ENCODE results near the gene NCKAP1.
"Not testable (repeated sequence)": the region's sequence is repeated elsewhere in the genome, so short reads cannot be mapped to it uniquely, and the experiment has no call there.

The NCKAP1 gene

DNA sequence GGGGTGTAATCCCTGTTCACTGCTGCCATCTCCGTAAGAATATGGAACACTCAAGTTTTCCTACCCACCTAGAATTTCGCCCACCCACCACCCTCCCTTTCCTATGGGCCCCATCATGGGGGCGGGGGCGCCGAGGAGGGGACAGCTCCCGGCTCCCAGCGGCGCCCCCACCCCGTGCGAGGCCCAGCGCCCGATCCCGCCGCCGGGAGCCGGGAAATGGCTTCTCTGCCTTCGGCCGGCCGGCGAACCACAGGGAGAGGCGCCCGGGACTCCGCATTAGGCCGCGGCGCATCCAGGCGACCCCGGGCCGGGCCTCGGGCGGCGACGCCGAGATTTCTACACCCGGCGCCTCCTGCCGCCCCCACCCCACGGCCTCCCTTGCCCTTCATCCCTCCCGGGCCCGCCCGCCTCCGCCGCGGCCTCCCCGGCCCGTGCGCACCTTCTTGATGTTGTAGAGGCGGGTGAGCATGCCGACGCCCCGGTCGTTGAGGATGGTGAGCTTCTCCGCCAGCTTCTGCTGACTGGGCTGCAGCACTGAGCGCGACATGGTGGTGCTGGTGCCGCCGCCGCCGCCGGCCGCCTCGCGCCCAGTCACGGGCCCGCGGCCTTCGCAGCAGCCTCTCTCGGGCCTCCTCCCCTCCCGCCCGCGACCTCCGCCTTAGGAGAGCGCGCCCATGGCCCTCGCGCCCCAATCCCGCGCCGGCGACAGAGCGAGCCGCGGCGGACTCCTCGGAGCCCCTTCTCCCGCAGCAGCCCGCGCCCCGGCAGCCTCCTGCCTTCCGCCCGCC, 510 bp downstream of the NCKAP1 start:
- peak in 1 of 2 donors; percentile 27 for DNase-seq

DNA sequence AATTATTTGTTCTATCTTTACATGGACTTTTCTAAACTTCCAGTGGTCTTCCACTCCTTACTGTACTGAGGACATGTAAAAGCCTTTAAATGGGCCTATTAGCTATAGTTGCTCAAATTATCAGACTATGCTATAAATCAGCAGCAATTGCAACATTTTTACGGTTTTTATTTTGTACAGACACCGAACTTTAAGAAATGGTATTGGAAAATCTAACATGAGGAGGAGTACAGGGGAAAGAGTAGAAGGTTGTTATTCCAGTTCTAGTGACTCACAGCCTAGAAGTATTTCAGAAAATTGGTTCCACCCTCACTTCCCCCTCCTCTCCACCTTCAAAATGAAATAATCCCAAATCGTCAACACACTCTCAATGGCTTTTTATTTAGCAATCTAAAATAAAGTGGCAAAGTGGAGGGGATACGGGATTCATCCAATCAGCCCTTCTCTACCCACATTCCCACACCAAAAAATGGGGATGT, 1.1 kb downstream of the NCKAP1 start:
- DNase-seq: no peak

DNA sequence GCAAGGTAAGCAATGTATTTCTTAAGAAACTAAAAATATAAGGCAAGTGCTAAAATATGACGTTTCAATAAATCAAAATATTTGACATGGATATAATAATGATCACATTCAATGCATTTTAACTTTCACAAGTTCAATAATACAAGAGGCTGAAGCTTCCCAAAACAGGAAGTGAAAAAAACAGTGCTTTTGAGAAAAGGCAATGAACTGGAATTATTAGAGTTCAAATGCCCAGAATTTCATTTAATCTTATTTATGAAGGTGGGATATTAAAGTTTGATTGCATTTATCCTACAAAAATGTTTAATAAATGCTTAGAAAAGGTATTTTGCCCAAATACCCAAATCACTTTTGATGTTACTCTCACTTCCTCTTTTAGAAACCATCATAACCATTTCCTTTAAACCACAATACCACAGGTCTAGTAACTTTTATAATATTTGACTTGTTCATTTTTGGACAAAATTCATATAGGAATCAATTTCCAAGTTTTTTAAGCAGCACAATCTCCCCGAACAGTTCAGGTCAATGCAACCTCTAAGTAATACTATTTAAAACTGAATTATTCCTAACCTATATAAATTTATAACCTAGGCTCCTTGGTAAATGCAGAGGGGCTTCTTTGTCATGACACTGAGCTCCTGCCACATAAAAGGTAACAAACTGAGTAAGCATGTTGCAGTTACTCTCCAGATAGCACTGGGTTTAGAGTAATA, 2.1 kb downstream of the NCKAP1 start:
- DNase-seq: peak in 1 of 2 donors; percentile 33

DNA sequence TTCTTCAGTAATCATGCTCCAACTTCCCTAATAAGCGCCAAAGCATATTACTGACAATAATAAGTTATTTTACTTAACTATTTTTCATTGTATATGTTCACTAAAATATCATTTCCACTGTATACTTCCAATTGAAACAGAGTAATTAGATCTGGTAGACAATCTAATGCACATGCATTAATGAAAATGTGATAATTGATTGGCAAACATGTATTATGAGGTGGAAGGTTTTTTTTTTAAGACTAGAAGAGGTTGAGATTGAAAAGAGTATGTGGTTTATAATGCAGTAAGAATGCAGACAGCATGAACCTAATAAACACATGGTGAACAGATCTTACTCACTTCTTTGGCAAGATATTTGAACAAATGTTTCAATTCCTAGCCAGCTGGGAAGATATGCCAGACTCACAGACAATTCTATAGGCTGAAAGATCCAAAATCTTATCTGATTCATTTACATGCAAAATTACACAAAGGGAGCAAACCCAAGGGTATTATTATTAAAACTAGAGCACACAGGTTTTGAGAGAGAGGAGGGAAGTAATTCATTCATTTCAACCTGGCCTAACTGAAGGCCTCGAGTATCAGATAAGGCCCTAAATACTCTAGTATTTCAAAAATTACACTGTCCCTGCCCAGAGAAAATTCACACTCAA, 2.8 kb downstream of the NCKAP1 start:
- DNase-seq: no peak

DNA sequence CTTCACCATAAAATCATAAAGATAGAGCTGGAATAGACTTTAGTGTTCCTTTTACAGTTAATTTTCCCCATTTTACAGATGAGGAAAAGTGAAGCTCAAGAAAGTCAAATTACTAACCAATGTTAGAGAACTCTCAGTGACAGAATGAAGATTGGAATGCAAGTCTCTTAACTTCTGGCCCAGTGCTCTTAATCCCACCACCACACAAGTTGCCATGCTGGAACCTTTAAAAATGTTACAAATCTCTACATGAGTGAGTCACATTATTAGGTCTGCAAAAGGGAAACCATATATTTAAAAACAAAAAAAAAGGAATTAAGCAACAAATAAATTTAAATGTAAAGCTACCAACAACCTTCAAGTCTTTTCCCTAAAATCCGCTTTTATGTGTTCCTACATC, 3.5 kb downstream of the NCKAP1 start:
- no peak for DNase-seq

DNA sequence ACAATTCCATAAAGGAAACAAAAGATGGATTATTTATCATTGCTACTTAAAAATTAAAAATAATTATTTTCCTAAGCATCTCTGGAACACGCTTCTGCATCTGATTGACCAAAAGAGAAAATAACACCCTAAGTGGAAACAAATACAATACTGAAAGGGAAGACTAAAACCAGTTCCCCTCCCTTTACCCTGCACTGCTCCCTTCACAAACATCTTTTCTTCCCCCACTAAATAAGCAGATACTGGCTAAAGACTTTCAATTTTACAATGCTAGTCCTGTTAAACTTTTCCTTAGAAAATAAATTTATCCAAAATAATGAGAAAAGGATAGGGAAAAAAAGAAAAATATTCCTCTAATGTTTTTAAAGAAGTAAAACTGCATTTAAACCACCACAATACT, 4.3 kb downstream of the NCKAP1 start:
- no peak for DNase-seq

DNA sequence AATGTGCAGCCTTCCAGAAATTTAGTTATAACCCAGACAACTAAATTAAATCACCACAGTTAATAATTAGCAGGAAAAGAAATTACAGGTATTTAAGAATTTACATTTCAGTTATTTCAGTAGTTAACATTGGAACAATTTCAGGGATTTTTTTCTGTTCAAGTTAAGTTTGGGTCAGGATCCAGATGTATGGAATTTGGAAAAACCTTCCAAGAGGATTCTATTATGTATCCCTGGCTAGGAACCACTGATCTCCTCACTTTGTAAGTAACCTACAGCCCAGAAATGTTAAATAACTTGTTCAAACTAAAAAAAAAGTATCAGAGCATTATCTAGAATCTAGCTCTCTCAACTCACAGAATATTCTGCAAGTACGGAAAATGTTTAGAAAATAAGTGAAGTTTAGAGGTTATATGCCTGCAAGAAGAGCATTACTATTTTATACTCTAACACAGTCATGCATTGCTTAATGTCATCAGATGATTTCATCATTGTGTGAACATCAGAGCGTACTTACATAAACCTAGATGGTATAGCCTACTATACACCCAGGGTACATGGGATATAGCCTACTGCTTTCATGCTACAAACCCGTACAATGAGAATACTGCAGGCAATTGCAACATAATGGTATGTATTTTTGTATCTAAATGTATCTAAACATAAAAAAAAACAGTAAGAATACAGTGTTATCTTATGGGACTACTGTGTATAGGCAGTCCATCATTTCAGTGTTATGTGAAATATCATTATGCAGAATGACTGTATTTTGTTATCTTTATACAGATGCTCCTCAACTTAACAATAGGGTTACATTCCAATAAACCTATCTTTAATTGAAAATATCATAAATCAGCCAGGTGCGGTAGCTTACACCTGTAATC, 6.1 kb downstream of the NCKAP1 start:
- no peak for DNase-seq

DNA sequence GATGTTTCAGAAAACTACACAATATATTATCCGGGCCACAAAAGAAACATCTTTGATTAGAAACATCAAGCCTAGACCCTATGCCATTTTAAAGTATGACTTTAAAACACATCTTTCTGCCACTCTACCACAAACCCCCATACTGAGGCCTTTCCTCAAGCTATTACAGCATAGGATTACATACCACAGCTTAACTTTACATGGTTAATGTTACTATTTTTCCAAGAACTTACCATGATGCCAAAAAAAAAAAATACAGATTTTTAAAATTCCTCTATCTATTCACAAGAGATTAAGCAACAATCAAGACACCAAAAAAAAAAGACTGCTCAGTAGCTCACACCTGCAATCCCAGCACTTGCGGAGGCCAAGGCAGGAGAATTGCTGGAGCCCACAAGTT, 9.0 kb downstream of the NCKAP1 start:
- DNase-seq: no peak

DNA sequence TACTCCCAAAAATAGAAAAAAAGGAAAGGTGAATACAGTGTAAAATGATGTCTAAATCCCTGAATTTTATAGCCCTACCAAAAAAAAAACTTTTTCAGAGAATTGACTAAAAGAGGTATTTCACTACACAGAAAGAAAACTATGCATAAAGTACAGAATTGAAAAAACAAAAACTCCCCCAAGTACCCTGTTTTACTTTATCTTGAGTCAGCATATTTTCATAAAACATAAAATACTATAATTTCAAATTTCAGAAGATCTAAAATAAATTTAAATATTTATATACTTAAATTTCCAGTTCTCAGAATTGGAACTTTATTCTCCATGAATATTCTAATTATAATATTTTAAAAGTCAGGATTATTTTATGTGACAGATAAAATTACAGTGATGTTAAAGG, 10.1 kb downstream of the NCKAP1 start:
- DNase-seq: no peak

DNA sequence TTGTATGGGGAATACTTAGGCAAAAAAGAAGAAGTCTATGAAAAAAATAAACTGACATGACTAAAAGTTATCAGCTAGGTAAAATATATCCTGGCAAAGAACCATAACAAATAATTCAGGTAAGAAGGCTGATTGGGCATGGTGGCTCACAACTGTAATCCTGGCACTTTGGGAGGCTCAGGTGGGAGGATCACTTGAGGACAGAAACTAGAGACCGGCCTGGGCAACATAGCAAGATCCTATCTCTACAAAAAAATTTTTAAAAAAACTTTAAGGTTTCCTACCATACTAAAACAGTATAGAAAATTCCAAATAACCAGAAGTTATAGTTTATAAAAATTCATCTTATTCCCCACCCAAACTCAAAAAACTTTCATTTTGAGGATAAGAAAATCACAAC, 10.8 kb downstream of the NCKAP1 start:
- no peak for DNase-seq

DNA sequence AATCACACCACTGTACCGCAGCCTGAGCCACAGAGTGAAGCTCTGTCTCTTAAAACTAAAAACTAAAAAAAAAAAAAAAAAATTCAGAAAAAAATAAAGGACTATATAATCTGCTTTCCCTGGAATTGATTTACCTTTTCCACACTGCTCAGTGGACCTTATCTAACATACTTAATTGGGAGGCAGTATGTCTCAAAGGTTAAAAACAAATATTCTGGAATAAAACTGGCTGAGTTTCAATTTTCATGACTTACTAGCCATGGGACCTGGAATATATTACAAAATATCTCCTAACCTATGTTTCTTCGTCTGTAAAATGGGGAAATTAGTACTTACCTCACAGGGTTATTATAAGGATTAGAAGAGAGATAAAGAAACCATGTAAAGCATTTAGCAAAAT, 11.8 kb downstream of the NCKAP1 start:
- DNase-seq: no peak

DNA sequence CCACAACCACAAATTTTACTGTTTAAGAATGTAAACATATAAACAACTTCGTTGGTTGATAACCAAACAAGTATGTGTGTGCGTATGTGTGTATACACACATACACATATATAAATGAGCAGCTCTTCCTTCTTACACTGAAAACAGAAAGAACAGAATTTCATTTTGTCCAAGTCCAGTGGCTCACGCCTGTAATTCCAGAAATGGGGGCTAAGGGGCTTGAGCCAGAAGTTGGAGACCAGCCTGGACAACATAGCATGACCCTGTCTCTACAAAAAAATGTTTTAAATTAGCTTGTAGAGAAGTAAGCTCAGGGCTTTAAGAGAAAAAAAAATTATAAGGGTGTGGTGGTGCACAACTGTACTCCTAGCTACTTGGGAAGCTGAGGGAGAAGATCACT, 12.3 kb downstream of the NCKAP1 start:
- no peak for DNase-seq

DNA sequence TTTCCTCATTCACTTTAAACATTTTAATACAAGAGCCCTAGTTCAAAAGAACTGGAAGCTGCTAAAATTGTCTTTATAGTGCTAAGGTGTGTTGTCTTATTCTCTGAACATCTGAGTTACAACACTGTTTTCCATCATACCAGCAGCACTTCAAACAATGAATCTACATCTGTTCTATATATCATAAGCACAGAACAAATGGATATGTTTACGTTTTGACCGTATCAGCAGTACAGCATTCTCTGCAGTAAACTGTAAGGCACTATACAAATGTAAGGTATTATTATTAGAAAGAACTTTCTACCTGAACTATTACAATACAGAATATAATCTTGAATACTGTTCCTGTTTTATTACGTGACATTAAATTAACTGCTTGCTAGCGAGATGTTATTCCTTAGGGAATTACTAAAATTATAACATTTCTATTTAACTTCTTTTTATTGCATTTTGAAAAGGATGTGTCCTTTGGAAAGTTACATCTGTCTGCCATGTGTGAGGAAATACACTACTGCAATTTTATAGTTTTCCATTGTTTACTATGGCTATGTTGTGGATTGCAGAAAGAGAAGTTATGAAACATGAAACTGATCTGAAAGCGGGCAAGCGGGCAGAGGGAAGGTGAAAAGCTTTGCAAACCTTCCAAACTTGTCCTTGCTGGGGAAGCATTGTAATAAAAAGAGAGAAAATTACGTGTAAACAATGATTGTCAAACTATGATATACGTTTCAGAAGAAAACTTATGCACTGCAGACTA, 13.7 kb downstream of the NCKAP1 start:
- DNase-seq: no peak

DNA sequence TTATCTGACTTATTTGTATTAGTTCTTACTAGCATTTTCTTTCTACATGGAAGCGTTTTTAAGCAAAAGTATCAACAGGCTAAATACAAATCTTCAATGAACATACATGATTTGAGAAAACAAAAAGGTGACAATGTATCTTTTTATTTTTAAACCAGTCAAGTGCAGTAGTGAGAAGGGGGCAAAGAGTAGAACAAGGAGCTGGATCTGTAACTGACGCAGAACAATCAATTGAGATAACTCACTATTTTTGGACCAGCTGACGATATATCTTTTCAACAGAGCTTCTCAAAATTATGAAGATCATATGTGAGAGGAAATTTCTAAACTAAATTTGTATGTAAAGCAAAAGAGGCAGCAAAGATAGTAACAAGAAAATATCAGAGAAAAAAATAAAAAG, 15.5 kb downstream of the NCKAP1 start:
- no peak for DNase-seq

DNA sequence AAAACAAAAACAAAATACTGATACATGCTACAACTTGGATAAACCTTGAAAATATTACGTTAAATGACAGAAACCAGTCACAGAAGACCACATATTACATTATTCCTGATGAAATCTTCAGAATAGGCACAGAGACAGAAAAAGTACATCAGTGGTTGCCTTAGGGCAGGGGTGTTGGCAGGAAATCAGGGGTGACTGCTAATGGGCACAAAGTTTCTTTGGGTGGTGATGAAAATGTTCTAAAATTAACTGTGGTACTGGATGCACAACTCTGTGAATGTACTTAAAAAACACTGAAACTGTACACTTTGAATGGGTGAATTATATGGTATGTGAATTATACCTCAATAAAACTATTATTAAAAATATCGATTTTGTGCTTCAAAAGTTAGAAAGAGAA, 16.6 kb downstream of the NCKAP1 start:
- DNase-seq: no peak

DNA sequence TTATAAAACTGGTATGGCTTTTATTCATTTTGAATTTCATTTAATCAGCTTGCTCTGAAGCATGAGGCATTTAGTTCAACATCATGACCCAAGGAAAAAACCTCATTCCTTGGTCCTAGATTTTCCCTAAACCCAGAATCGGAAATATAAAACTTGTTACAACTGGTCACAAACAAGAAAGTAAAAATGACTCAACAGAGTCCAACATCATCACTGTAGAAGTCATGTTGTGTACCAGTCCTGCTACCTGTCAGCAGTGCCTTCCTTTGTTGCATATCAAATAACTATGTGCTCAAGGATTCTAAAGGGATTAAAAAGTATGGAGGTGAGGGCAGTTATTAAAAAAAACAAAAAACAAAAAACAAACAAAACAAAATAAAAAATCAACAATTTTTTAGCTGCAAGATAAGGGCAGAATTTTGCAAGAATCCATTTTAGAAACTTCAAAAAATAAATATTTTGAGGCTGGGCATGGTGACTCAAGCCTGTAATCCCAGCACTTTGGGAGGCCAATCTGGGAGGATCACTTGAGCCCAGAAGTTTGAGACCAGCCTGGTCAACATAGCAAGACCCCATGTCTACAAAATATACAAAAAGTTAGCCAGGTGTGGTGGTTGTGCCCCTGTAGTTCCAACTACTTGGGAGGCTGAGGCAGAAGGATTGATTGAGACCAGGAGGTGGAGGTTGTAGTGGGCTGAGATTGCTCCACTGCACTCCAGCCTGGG, 18.4 kb downstream of the NCKAP1 start:
- DNase-seq: no peak

DNA sequence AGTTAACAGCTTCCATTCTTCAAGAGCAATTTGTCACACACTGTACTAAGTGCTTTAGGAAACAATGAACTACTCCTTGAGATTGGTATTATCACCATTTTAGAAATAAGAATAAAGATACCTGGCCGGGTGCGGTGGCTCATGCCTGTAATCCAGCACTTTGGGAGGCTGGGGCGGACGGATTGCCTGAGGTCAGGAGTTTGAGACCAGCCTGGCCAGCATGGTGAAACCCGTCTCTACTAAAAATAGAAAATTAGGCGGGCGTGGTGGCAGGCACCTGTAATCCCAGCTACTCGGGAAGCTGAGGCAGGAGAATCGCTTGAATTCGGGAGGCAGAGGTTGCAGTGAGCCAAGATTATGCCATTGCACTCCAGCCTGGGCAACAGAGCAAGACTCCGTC, 20.4 kb downstream of the NCKAP1 start:
- not testable (repeated sequence) for DNase-seq

DNA sequence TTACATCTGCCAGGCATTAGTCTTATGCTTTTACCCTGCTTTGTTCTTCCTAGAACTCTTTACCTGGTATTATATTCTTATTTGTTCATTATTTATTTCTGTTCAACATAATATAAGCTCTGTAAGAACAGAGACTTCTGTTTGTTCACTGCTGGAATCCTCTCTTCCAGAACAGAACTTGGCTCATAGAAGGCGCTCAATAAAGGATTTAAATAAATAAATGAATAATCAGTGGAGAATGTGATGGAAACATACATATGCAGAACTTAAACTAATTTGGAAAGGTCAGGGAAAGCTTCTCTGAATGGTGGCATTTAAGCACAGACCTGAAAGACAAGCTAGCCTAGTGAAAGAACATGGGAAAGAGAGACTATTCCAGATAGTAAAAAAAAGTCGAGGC, 24.3 kb downstream of the NCKAP1 start:
- DNase-seq: no peak

DNA sequence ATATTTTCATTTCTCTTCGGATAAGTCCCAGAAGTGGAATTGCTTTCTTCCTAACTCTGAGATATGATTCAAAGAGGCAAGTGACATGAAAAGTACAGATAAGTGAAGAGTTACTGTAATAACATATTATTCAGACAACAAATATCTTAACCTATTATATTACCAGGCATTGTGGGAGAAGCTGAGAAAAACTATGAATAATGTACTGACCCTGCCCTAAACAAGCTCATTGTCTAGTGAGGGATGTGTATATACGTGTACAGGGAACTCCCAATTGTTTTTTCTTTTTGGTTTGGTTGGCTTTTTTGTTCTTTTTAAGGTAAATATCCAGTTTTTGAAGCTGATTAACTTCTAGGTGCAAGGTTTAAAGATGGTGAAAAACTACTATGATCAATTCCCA, 26.5 kb downstream of the NCKAP1 start:
- no peak for DNase-seq

DNA sequence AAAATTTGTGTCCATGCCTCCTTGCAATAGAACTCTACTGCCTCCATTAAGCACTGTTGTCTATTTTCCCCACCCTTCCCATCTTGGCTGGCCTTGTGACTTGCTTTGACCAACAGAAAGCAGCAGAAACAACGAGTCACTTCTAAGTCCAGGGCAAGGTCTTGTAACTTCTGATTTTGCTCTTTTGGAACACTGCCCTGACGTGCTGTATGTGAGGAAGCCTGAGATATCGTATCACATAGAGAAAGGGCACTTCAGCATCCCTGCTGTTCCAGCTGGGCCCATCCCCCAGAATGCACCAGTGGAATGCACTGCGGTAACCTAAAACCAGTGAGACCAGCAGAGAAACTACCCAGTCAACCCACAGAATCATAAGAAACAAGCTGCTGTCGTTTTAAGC, 28.1 kb downstream of the NCKAP1 start:
- DNase-seq: no peak

DNA sequence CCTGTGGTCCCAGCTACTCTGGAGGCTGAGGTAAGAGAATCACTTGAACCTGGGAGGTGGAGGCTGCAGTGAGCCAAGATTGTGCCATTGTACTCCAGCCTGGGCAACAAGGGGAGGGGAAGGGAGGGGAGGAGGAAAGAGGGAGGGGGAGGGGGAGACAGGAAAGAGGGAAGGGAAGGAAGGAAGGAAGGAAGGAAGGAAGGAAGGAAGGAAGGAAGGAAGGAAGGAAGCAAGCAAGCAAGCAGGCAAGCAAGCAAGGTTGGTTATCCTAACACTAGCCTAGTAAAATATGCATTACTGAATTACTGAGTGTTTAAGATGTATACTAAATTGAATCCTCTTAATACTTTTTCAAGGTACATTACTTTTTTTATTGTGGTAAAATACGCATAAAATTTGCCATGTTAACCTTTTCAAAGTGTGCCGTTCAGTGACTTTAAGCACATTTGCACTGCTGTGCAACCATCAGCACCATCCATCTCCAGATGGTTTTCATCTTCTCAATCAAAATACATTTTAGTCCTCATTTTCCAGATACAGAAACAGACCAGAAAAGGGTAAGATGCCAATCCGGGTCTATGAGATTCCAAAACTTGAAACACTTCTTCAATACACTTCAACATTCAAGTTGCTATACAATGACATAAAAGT, 28.9 kb downstream of the NCKAP1 start:
- DNase-seq: no peak
